ENCODE data around the gene DBN1.

- TF ChIP-seq CTCF (conservative IDR thresholded peaks at IDR 0.05; ENCODE audit: low read depth, low read length), result no peak
- TF ChIP-seq EZH2 (IDR thresholded peaks at IDR 0.05; ENCODE audit: low read length, unreplicated experiment), result no peak
- TF ChIP-seq EZH2phosphoT487 (IDR thresholded peaks at IDR 0.05; ENCODE audit: borderline replicate concordance, low read length), result no peak
These were observed 19.5 kb downstream of the DBN1 start for GRCh38 chr5:177453852-177454396.

Measured in PC-3 (cell line).